ENCODE results near the gene APOBEC3G.
"Not testable (repeated sequence)": the region's sequence is repeated elsewhere in the genome, so short reads cannot be mapped to it uniquely, and the experiment has no call there.

APOBEC3G gene

GRCh38 chr22:39068033-39068785, 8.9 kb upstream of the APOBEC3G start:
- no peak overlapping the region for H3K4me3 ChIP-seq (ENCODE audit: low read depth, low read length)
- peak; percentile 8 for TF ChIP-seq CTCF (conservative IDR thresholded peaks at IDR 0.05; ENCODE audit: low read depth, low read length)

GRCh38 chr22:39070186-39070585, 6.9 kb upstream of the APOBEC3G start:
- no peak for DNase-seq (ENCODE audit: low read depth)
- H3K4me3 ChIP-seq (ENCODE audit: low read depth, low read length): no peak overlapping the region
- TF ChIP-seq CTCF (conservative IDR thresholded peaks at IDR 0.05; ENCODE audit: low read depth, low read length): no peak

More at GRCh38 chr22:39068033-39068785, 8.9 kb upstream of the APOBEC3G start:
- no peak for DNase-seq (ENCODE audit: low read depth)

- H3K4me3 ChIP-seq (ENCODE audit: low read depth, low read length); DNase-seq (ENCODE audit: low read depth): not testable (repeated sequence)
These were observed 4.5 kb upstream of the APOBEC3G start for GRCh38 chr22:39072581-39072981.

- no peak for TF ChIP-seq CTCF (conservative IDR thresholded peaks at IDR 0.05; ENCODE audit: low read depth, low read length)
- no peak overlapping the region for H3K4me3 ChIP-seq (ENCODE audit: low read depth, low read length)
- DNase-seq (ENCODE audit: low read depth): no peak
These were observed 3.1 kb upstream of the APOBEC3G start for GRCh38 chr22:39073981-39074380.

GRCh38 chr22:39076155-39077025, 685 bp upstream of the APOBEC3G start:
- DNase-seq (ENCODE audit: low read depth): not testable (repeated sequence)
- peak overlapping the region; percentile 32 for H3K4me3 ChIP-seq (ENCODE audit: low read depth, low read length)

GRCh38 chr22:39077912-39078311, 837 bp downstream of the APOBEC3G start:
- not testable (repeated sequence) for H3K4me3 ChIP-seq (ENCODE audit: low read depth, low read length); DNase-seq (ENCODE audit: low read depth)

- no peak for TF ChIP-seq CTCF (conservative IDR thresholded peaks at IDR 0.05; ENCODE audit: low read depth, low read length)
- H3K4me3 ChIP-seq (ENCODE audit: low read depth, low read length): no peak overlapping the region
- no peak for DNase-seq (ENCODE audit: low read depth)
These were observed 1.3 kb downstream of the APOBEC3G start for GRCh38 chr22:39078329-39078728.

- H3K4me3 ChIP-seq (ENCODE audit: low read depth, low read length); DNase-seq (ENCODE audit: low read depth): not testable (repeated sequence)
These were observed 2.1 kb downstream of the APOBEC3G start for GRCh38 chr22:39079054-39079637.
